H9 (cell line): ENCODE data around the gene TRAP1. TPM values are rescaled to one million over a fixed set of nuclear protein-coding genes. Genes with fewer than 3 reads are reported as not detected.

ENCODE experiments used
- DNase-seq: peaks from one replicate; pipeline ENCODE4 v3.0.0-alpha.2; 2017
- H2AFZ ChIP-seq: one replicate; pipeline ENCODE4 v1.6.1; 2013; ENCODE audit warnings: mild to moderate bottlenecking, low read length, control low read depth, moderate library complexity
- H2AK5ac ChIP-seq: 2 replicates; pipeline ENCODE4 v1.6.1; 2013; ENCODE audit warnings: low read length, control low read depth, mixed read lengths; ENCODE audit not compliant: insufficient read length
- H2BK120ac ChIP-seq: one replicate; pipeline ENCODE4 v1.6.1; 2013; ENCODE audit warnings: low read depth, mild to moderate bottlenecking, low read length, control low read depth, inconsistent platforms; ENCODE audit not compliant: poor library complexity, severe bottlenecking
- H2BK12ac ChIP-seq: 2 replicates; pipeline ENCODE4 v1.6.1; 2013; ENCODE audit warnings: low read length, control low read depth, mixed read lengths, low read depth; ENCODE audit not compliant: insufficient read length
- H2BK15ac ChIP-seq: 2 replicates; pipeline ENCODE4 v1.6.1; 2013; ENCODE audit warnings: low read depth, low read length, control low read depth
- H2BK20ac ChIP-seq: one replicate; pipeline ENCODE4 v1.6.1; 2013; ENCODE audit warnings: low read depth, mild to moderate bottlenecking, low read length, control low read depth, inconsistent platforms; ENCODE audit not compliant: poor library complexity, severe bottlenecking
- H2BK5ac ChIP-seq: 2 replicates; pipeline ENCODE4 v1.6.1; 2013; ENCODE audit warnings: low read length, control low read depth, mixed read lengths; ENCODE audit not compliant: insufficient read length
- H3K14ac ChIP-seq: 2 replicates; pipeline ENCODE4 v1.6.1; 2013; ENCODE audit warnings: low read length, control low read depth; ENCODE audit not compliant: insufficient read depth
- H3K18ac ChIP-seq: 2 replicates; pipeline ENCODE4 v1.6.1; 2013; ENCODE audit warnings: low read depth, mild to moderate bottlenecking, mixed read lengths, low read length, control low read depth; ENCODE audit not compliant: insufficient read length
- H3K23ac ChIP-seq: 2 replicates; pipeline ENCODE4 v1.6.1; 2013; ENCODE audit warnings: low read length, control low read depth, mixed read lengths, low read depth; ENCODE audit not compliant: insufficient read length
- H3K23me2 ChIP-seq: 2 replicates; pipeline ENCODE4 v1.6.1; 2013; ENCODE audit warnings: low read depth, mild to moderate bottlenecking, mixed read lengths, low read length, control low read depth; ENCODE audit not compliant: insufficient read length, poor library complexity, severe bottlenecking
- H3K27ac ChIP-seq: 2 replicates; pipeline ENCODE4 v1.5.1; 2013; ENCODE audit warnings: low read length, control low read depth, mixed read lengths, low read depth; ENCODE audit not compliant: insufficient read length
- H3K27me3 ChIP-seq: 2 replicates; pipeline ENCODE4 v1.6.1; 2013; ENCODE audit warnings: low read length, control low read depth, inconsistent platforms; ENCODE audit not compliant: insufficient read depth
- H3K4ac ChIP-seq: 2 replicates; pipeline ENCODE4 v1.6.1; 2013; ENCODE audit warnings: low read depth, mild to moderate bottlenecking, control low read depth, inconsistent platforms, low read length, moderate library complexity
- H3K4me1 ChIP-seq: 2 replicates; pipeline ENCODE4 v1.6.1; 2013; ENCODE audit warnings: low read length, control low read depth, inconsistent platforms; ENCODE audit not compliant: insufficient read depth
- H3K4me2 ChIP-seq: 2 replicates; pipeline ENCODE4 v1.6.1; 2013; ENCODE audit warnings: low read length, control low read depth, mixed read lengths; ENCODE audit not compliant: insufficient read length, insufficient read depth
- H3K56ac ChIP-seq: 2 replicates; pipeline ENCODE4 v1.6.1; 2013; ENCODE audit warnings: low read depth, mild to moderate bottlenecking, mixed read lengths, low read length, control low read depth; ENCODE audit not compliant: insufficient read length
- H3K79me1 ChIP-seq: 2 replicates; pipeline ENCODE4 v1.6.1; 2013; ENCODE audit warnings: low read depth, mild to moderate bottlenecking, moderate library complexity, low read length, control low read depth, inconsistent platforms; ENCODE audit not compliant: insufficient read depth, poor library complexity, severe bottlenecking
- H3K79me2 ChIP-seq: 2 replicates; pipeline ENCODE4 v1.6.1; 2013; ENCODE audit warnings: low read length, control low read depth, inconsistent platforms; ENCODE audit not compliant: insufficient read depth
- H3K9ac ChIP-seq: 2 replicates; pipeline ENCODE4 v1.6.1; 2013; ENCODE audit warnings: low read length, control low read depth, mixed read lengths; ENCODE audit not compliant: insufficient read length; ENCODE audit errors: extremely low read depth
- H3K9me3 ChIP-seq: one replicate; pipeline ENCODE4 v1.6.1; 2013; ENCODE audit warnings: low read depth, low read length, inconsistent platforms; ENCODE audit not compliant: control insufficient read depth
- H3T11ph ChIP-seq: one replicate; pipeline ENCODE4 v1.6.1; 2013; ENCODE audit warnings: mild to moderate bottlenecking, low read length, control low read depth, inconsistent platforms
- H4K20me1 ChIP-seq: one replicate; pipeline ENCODE4 v1.6.1; 2013; ENCODE audit not compliant: control insufficient read depth, insufficient read length, insufficient read depth
- H4K5ac ChIP-seq: 2 replicates; pipeline ENCODE4 v1.6.1; 2013; ENCODE audit warnings: low read depth, mild to moderate bottlenecking, mixed read lengths, low read length, control low read depth; ENCODE audit not compliant: insufficient read length
- H4K8ac ChIP-seq: replicated peaks from 2 replicates; pipeline ENCODE4 v1.6.1; 2013; ENCODE audit warnings: low read length, control low read depth, mixed read lengths, low read depth; ENCODE audit not compliant: insufficient read length
- H4K91ac ChIP-seq: 2 replicates; pipeline ENCODE4 v1.6.1; 2013; ENCODE audit warnings: low read depth, mild to moderate bottlenecking, moderate library complexity, mixed read lengths, low read length, control low read depth; ENCODE audit not compliant: insufficient read length
- H3K27ac Mint-ChIP-seq, 3 experiments: 2 replicates in 2 of 3; 3 replicates in 1 of 3; pipeline ENCODE4 v1.8.0; 2020 to 2021; ENCODE audit warnings: mixed read lengths in 3 of 3, mild to moderate bottlenecking in 1 of 3, moderate library complexity in 1 of 3
- H3K27me3 Mint-ChIP-seq: 2 replicates; pipeline ENCODE4 v1.8.0; 2021; ENCODE audit warnings: low read depth, mild to moderate bottlenecking, moderate library complexity, mixed read lengths
- H3K36me3 Mint-ChIP-seq, 3 experiments: 2 replicates in 2 of 3; 3 replicates in 1 of 3; pipeline ENCODE4 v1.8.0; 2020 to 2021; ENCODE audit warnings: low read depth in 3 of 3, mixed read lengths in 3 of 3; ENCODE audit not compliant: insufficient read depth in 1 of 3
- H3K4me1 Mint-ChIP-seq, 2 experiments: 2 replicates each; pipeline ENCODE4 v1.8.0; 2020; ENCODE audit warnings: mixed read lengths in 2 of 2
- H3K4me3 Mint-ChIP-seq, 2 experiments: 2 replicates in 1 of 2; 3 replicates in 1 of 2; pipeline ENCODE4 v1.8.0; 2020 to 2021; ENCODE audit warnings: mild to moderate bottlenecking in 2 of 2, mixed read lengths in 2 of 2, moderate library complexity in 1 of 2
- H3K9me3 Mint-ChIP-seq, 2 experiments: 2 replicates in 1 of 2; 3 replicates in 1 of 2; pipeline ENCODE4 v1.8.0; 2020; ENCODE audit warnings: mild to moderate bottlenecking in 2 of 2, mixed read lengths in 2 of 2, moderate library complexity in 1 of 2
- CTCF ChIP-seq: fragments of 200-600 bp; sonication (generic); conservative IDR thresholded peaks from 3 replicates; pipeline ENCODE4 v1.8.0; 2021; ENCODE audit warnings: antibody characterized with exemption, mild to moderate bottlenecking
- WGBS: extraction: QIAGEN DNeasy Blood & Tissue Kit; methylation state at CpG from one replicate; pipeline ENCODE4 v1.1.7; 2013; ENCODE audit warnings: missing lambda C conversion rate, low lambda C conversion rate, mixed read lengths; ENCODE audit not compliant: insufficient read length; ENCODE audit errors: extremely low coverage; 5-methylcytosine and 5-hydroxymethylcytosine counted together
- total RNA-seq: library from RNA; stranded (reverse); gene quantifications from 2 replicates; pipeline ENCODE4 v1.2.1, GENCODE V29; 2021

The TRAP1 gene
- total RNA-seq, 1 experiment from 2014 or later: 211 TPM

- Histone ChIP-seq H3K4me2 (no peak overlapping the region), H2AK5ac (no peak overlapping the region), H2BK20ac (no peak overlapping the region), H4K5ac (no peak overlapping the region), H3K23me2 (no peaks in the 10 kb centered on the region), H2BK12ac (no peak overlapping the region), H4K91ac (no peak overlapping the region), H4K20me1 (no peaks in the 10 kb centered on the region), H2AFZ (no peak overlapping the region), H3K79me1 (no peaks in the 10 kb centered on the region), H2BK5ac (no peak overlapping the region), H3K18ac (no peak overlapping the region), H3K4me1 (no peaks in the 10 kb centered on the region), H3K14ac (no peak overlapping the region), H2BK120ac (no peak overlapping the region), H3K56ac (no peak overlapping the region), H4K8ac (no peak overlapping the region), H3K9ac (no peak overlapping the region), H3K23ac (no peak overlapping the region), H3K4ac (no peak overlapping the region), H3K79me2 (no peaks in the 10 kb centered on the region), H3K9me3 (no peaks in the 10 kb centered on the region), H3K27ac (no peak overlapping the region), H3K27me3 (no peaks in the 10 kb centered on the region), H2BK15ac (no peak overlapping the region), H3T11ph (no peak overlapping the region)
- Mint-ChIP-seq H3K27ac (peak overlapping the region in 2 of 3 experiments; percentile 6 to 65; a peak in 4 of 7 replicates), H3K36me3 (peaks cover 23 to 66% (median 40%) of the 10 kb centered on the region in 3 experiments), H3K4me1 (no peaks in the 10 kb centered on the region), H3K4me3 (no peak overlapping the region), H3K9me3 (no peaks in the 10 kb centered on the region), H3K27me3 (no peaks in the 10 kb centered on the region)
- no peak for DNase-seq
- no peak for TF ChIP-seq CTCF
- WGBS: no CpG with 5 or more reads among the region's 8 CpGs
These were observed 34.6 kb upstream of the TRAP1 start for GRCh38 chr16:3751878-3752277.
